Astrocyte (in vitro differentiated cells and primary cell): Measurements from ENCODE around the gene MED1. TPM values are rescaled to one million over a fixed set of nuclear protein-coding genes. Genes with fewer than 3 reads are reported as not detected.
"Not testable (repeated sequence)": the region's sequence is repeated elsewhere in the genome, so short reads cannot be mapped to it uniquely, and the experiment has no call there.

Source experiments
- DNase-seq: peaks from one replicate; pipeline ENCODE4 v3.0.0-alpha.2; 2010; ENCODE audit warnings: low read depth
- FAIRE-seq: peaks from 2 replicates; lab custom pipeline; 2011; peaks lifted over from hg19 to GRCh38; lab: Jason Lieb, UNC
- H2AFZ ChIP-seq: 2 replicates; pipeline ENCODE4 v1.6.0; 2012; ENCODE audit warnings: low read depth, low read length, inconsistent platforms
- H3K27ac ChIP-seq: 2 replicates; pipeline ENCODE4 v1.5.1; 2011; ENCODE audit warnings: low read depth, low read length, inconsistent platforms
- H3K27me3 ChIP-seq: 2 replicates; pipeline ENCODE4 v1.6.0; 2011; ENCODE audit warnings: low read length, inconsistent platforms; ENCODE audit not compliant: insufficient read depth
- H3K36me3 ChIP-seq: 2 replicates; pipeline ENCODE4 v1.5.1; 2011; ENCODE audit warnings: low read length, inconsistent platforms; ENCODE audit not compliant: insufficient read depth
- H3K4me1 ChIP-seq: 2 replicates; pipeline ENCODE4 v1.5.1; 2011; ENCODE audit warnings: low read length, inconsistent platforms; ENCODE audit not compliant: insufficient read depth
- H3K4me2 ChIP-seq: 2 replicates; pipeline ENCODE4 v1.6.0; 2012; ENCODE audit warnings: low read length, inconsistent platforms
- H3K4me3 ChIP-seq: 2 replicates; pipeline ENCODE4 v1.5.1; 2011; ENCODE audit warnings: low read depth, mild to moderate bottlenecking, low read length, inconsistent platforms; ENCODE audit not compliant: insufficient read depth
- H3K79me2 ChIP-seq: 2 replicates; pipeline ENCODE4 v1.6.0; 2012; ENCODE audit warnings: mild to moderate bottlenecking, low read length, inconsistent platforms; ENCODE audit not compliant: insufficient read depth
- H3K9ac ChIP-seq: 2 replicates; pipeline ENCODE4 v1.6.0; 2012; ENCODE audit warnings: mild to moderate bottlenecking, low read length, inconsistent platforms
- H3K9me3 ChIP-seq: 2 replicates; pipeline ENCODE4 v1.5.1; 2012; ENCODE audit warnings: low read depth, mild to moderate bottlenecking, low read length, inconsistent platforms; ENCODE audit not compliant: insufficient read depth
- H4K20me1 ChIP-seq: 2 replicates; pipeline ENCODE4 v1.6.0; 2012; ENCODE audit warnings: low read length, inconsistent platforms; ENCODE audit not compliant: insufficient read depth
- H3K27ac Mint-ChIP-seq: one replicate; pipeline ENCODE4 v1.8.0; 2021; ENCODE audit warnings: mild to moderate bottlenecking, mixed read lengths; ENCODE audit not compliant: unreplicated experiment
- H3K27me3 Mint-ChIP-seq: one replicate; pipeline ENCODE4 v1.8.0; 2021; ENCODE audit warnings: low read depth, mixed read lengths; ENCODE audit not compliant: unreplicated experiment
- H3K36me3 Mint-ChIP-seq: one replicate; pipeline ENCODE4 v1.8.0; 2021; ENCODE audit warnings: low read depth, mixed read lengths; ENCODE audit not compliant: unreplicated experiment
- H3K4me1 Mint-ChIP-seq: one replicate; pipeline ENCODE4 v1.8.0; 2021; ENCODE audit warnings: low read depth, mixed read lengths; ENCODE audit not compliant: unreplicated experiment
- H3K4me3 Mint-ChIP-seq: one replicate; pipeline ENCODE4 v1.8.0; 2021; ENCODE audit warnings: mild to moderate bottlenecking, moderate library complexity, mixed read lengths; ENCODE audit not compliant: unreplicated experiment
- H3K9me3 Mint-ChIP-seq: one replicate; pipeline ENCODE4 v1.8.0; 2021; ENCODE audit warnings: mild to moderate bottlenecking, mixed read lengths; ENCODE audit not compliant: unreplicated experiment
- EZH2 ChIP-seq: IDR thresholded peaks from 2 replicates; pipeline ENCODE4 v1.6.1; 2012; ENCODE audit warnings: mild to moderate bottlenecking, low read length, inconsistent platforms; ENCODE audit not compliant: insufficient read depth
- total RNA-seq: library from RNA; stranded (reverse); gene quantifications from 2 replicates; pipeline ENCODE4 v1.2.1, GENCODE V29; 2021
- TF ChIP-seq, protein P1 (sequence below): IDR thresholded peaks from 2 replicates; pipeline ENCODE4 v1.5.1; 2011; ENCODE audit warnings: low read depth, mild to moderate bottlenecking, inconsistent platforms, low read length, moderate library complexity; ENCODE audit not compliant: insufficient read depth

MED1 gene
- total RNA-seq, 1 donor from 2014 or later = 46.6 TPM

DNA sequence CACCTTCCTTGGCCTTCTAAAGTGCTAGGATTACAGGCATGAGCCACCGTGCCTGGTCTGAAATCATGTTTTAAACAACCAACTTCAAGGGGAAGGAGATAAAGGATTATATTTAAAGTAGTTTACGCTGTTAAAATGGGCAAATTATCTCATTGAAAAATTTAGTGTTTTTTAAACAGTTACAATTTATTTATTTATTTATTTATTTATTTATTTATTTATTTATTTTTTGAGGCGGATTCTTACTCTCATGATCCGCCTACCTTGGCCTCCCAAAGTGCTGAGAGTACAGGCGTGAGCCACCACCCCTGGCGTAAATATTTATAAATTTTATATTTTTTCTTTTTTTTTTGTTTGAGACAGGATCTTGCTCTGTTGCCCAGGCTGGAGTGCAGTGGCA, 32.4 kb upstream of the MED1 start:
- peaks cover 15% of the 10 kb centered on the region for H3K4me1 ChIP-seq
- H3K4me2 ChIP-seq = no peak overlapping the region
- peaks cover 3% of the 10 kb centered on the region for H3K36me3 Mint-ChIP-seq
- TF ChIP-seq EZH2 = no peak
- TF ChIP-seq, protein P1, sequence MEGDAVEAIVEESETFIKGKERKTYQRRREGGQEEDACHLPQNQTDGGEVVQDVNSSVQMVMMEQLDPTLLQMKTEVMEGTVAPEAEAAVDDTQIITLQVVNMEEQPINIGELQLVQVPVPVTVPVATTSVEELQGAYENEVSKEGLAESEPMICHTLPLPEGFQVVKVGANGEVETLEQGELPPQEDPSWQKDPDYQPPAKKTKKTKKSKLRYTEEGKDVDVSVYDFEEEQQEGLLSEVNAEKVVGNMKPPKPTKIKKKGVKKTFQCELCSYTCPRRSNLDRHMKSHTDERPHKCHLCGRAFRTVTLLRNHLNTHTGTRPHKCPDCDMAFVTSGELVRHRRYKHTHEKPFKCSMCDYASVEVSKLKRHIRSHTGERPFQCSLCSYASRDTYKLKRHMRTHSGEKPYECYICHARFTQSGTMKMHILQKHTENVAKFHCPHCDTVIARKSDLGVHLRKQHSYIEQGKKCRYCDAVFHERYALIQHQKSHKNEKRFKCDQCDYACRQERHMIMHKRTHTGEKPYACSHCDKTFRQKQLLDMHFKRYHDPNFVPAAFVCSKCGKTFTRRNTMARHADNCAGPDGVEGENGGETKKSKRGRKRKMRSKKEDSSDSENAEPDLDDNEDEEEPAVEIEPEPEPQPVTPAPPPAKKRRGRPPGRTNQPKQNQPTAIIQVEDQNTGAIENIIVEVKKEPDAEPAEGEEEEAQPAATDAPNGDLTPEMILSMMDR = no peak
- FAIRE-seq (no peak), DNase-seq (no peak)
- no peak overlapping the region for H3K27ac ChIP-seq
- no peak overlapping the region for H3K4me3 Mint-ChIP-seq
- no peak overlapping the region for H3K9ac ChIP-seq
- no peak overlapping the region for H3K27ac Mint-ChIP-seq
- no peaks in the 10 kb centered on the region for H3K27me3 Mint-ChIP-seq
- H3K36me3 ChIP-seq = no peaks in the 10 kb centered on the region
- no peaks in the 10 kb centered on the region for H3K27me3 ChIP-seq
- H2AFZ ChIP-seq = no peak overlapping the region
- no peak overlapping the region for H3K4me3 ChIP-seq
- H3K9me3 Mint-ChIP-seq = no peaks in the 10 kb centered on the region
- peaks cover 49% of the 10 kb centered on the region for H3K79me2 ChIP-seq
- H3K9me3 ChIP-seq = no peaks in the 10 kb centered on the region
- H4K20me1 ChIP-seq = peaks cover 29% of the 10 kb centered on the region
- H3K4me1 Mint-ChIP-seq = peaks cover 18% of the 10 kb centered on the region

DNA sequence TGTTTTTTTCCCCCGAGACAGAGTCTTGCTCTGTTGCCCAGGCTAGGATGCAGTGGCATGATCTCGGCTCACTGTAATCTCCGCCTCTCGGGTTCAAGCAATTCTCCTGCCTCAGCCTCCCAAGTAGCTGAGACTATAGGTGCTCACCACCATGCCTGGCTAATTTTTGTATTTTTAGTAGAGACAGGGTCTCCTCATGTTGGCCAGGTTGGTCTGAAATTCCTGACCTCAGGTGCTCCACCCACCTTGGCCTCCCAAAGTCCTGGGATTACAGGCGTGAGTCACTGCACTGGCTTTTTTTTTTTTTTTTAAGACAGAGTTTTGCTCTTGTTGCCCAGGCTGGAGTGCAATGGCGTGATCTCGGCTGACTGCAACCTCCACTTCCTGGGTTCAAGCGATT, 28.6 kb upstream of the MED1 start:
- not testable (repeated sequence) for H3K27ac Mint-ChIP-seq, H3K36me3 Mint-ChIP-seq, DNase-seq, H3K36me3 ChIP-seq, H3K9me3 ChIP-seq, H3K27ac ChIP-seq, H3K9ac ChIP-seq, H2AFZ ChIP-seq, H3K9me3 Mint-ChIP-seq, H3K4me3 Mint-ChIP-seq, H3K4me2 ChIP-seq, H3K4me1 Mint-ChIP-seq, H3K4me3 ChIP-seq, H3K27me3 ChIP-seq, H3K27me3 Mint-ChIP-seq, FAIRE-seq, H3K4me1 ChIP-seq
- Histone ChIP-seq H4K20me1 (peaks cover 23% of the 10 kb centered on the region), H3K79me2 (peaks cover 47% of the 10 kb centered on the region)

DNA sequence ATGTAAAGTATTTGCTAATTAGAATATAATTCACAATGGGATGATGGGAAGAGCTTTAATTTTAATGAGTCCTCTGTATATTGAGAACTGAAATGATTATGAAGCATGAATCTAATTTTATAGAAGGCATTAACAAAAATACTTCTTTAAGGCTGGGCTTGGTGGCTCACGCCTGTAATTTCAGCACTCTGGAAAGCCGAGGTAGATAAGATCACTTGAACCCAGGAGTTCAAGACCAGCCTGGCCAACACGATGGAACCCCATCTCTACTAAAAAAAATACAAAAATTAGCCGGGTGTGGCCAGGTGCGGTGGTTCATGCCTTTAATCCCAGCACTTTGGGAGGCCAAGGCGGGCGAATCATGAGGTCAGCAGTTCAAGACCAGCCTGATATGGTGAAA, 22.2 kb upstream of the MED1 start:
- H3K4me1 Mint-ChIP-seq = no peaks in the 10 kb centered on the region
- peaks cover 66% of the 10 kb centered on the region for H3K79me2 ChIP-seq
- H4K20me1 ChIP-seq = peaks cover 39% of the 10 kb centered on the region
- no peak overlapping the region for H3K27ac Mint-ChIP-seq
- peaks cover 8% of the 10 kb centered on the region for H3K36me3 Mint-ChIP-seq
- H3K27ac ChIP-seq = no peak overlapping the region
- H3K4me2 ChIP-seq = no peak overlapping the region
- H3K9me3 ChIP-seq = no peaks in the 10 kb centered on the region
- no peaks in the 10 kb centered on the region for H3K27me3 ChIP-seq
- DNase-seq (no peak), FAIRE-seq (no peak)
- H3K9me3 Mint-ChIP-seq = no peaks in the 10 kb centered on the region
- H3K4me3 ChIP-seq = no peak overlapping the region
- H3K4me3 Mint-ChIP-seq = no peak overlapping the region
- H3K36me3 ChIP-seq = peaks cover 24% of the 10 kb centered on the region
- no peak overlapping the region for H3K9ac ChIP-seq
- no peak overlapping the region for H2AFZ ChIP-seq
- H3K4me1 ChIP-seq = no peaks in the 10 kb centered on the region
- no peaks in the 10 kb centered on the region for H3K27me3 Mint-ChIP-seq
- TF ChIP-seq, protein P1 = no peak
- TF ChIP-seq EZH2 = no peak

DNA sequence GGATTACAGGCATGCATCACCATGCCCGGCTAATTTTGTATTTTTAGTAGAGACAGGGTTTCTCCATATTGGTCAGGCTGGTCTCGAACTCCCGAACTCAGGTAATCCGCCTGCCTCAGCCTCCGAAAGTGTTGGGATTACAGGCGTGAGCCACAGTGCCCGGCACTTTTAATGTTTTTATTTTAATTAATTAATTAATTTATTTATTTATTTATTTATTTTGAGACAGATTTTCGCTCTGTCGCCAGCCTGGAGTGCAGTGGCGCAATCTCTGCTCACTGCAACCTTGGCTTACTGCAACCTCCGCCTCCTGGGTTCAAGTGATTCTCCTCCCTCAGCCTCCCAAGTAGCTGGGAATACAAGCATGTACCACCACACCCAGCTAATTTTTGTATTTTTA, 17.5 kb upstream of the MED1 start:
- H3K4me3 ChIP-seq, H3K4me2 ChIP-seq, H3K9ac ChIP-seq, H3K27ac ChIP-seq, H3K27ac Mint-ChIP-seq, H3K27me3 ChIP-seq, DNase-seq, H3K9me3 Mint-ChIP-seq, FAIRE-seq, H3K4me3 Mint-ChIP-seq, H3K4me1 Mint-ChIP-seq, H2AFZ ChIP-seq, H3K27me3 Mint-ChIP-seq, H3K9me3 ChIP-seq: not testable (repeated sequence)
- Histone ChIP-seq H4K20me1 (peaks cover 64% of the 10 kb centered on the region), H3K4me1 (peaks cover 10% of the 10 kb centered on the region), H3K79me2 (peaks cover 90% of the 10 kb centered on the region), H3K36me3 (peaks cover 18% of the 10 kb centered on the region)
- H3K36me3 Mint-ChIP-seq = peaks cover 10% of the 10 kb centered on the region

DNA sequence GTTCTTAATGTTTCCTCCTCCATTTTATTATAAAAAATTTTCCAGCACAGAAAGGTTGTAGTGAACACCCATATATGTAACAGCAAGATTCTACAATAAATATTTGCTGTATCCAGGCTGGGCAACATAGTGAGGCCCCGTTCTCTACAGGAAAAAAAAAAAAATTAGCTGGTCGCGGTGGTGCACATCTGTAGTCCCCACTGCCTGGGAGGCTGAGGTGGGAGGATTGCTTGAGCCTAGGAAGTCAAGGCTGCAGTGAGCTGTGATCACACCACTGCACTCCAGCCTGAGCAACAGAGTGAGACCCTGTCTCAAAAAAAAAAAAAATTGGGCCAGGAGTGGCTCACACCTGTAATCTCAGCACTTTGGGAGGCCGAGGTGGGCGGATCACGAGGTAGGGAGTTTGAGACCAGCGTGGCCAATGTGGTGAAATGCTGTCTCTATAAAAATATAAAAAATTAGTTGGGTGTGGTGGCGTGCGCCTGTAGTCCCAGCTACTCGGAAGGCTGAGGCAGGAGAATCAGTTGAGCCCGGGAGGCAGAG, 13.6 kb upstream of the MED1 start:
- H3K4me1 ChIP-seq = peaks cover 10% of the 10 kb centered on the region
- FAIRE-seq, H3K9me3 ChIP-seq, H3K27ac Mint-ChIP-seq, H3K36me3 ChIP-seq, H3K36me3 Mint-ChIP-seq, H3K27me3 ChIP-seq, H3K9me3 Mint-ChIP-seq, H3K4me1 Mint-ChIP-seq, H3K27me3 Mint-ChIP-seq, H3K27ac ChIP-seq, DNase-seq, H2AFZ ChIP-seq: not testable (repeated sequence)
- H4K20me1 ChIP-seq = peaks cover 65% of the 10 kb centered on the region
- H3K9ac ChIP-seq = peak overlapping the region; percentile 96
- H3K79me2 ChIP-seq = peaks cover 83% of the 10 kb centered on the region
- peak overlapping the region; percentile 91 for H3K4me3 ChIP-seq
- peak overlapping the region; percentile 94 for H3K4me2 ChIP-seq
- peak overlapping the region; percentile 96 for H3K4me3 Mint-ChIP-seq
